Astrocyte of the hippocampus (primary cell): ENCODE measurements around the gene C3orf49.

Experiments
- DNase-seq: peaks from one replicate; pipeline ENCODE4 v3.0.0; 2011; ENCODE audit warnings: low read depth, low spot score

The C3orf49 gene

GRCh38 chr3:63851287-63851686, 32.2 kb downstream of the C3orf49 start:
- no peak for DNase-seq

DNA sequence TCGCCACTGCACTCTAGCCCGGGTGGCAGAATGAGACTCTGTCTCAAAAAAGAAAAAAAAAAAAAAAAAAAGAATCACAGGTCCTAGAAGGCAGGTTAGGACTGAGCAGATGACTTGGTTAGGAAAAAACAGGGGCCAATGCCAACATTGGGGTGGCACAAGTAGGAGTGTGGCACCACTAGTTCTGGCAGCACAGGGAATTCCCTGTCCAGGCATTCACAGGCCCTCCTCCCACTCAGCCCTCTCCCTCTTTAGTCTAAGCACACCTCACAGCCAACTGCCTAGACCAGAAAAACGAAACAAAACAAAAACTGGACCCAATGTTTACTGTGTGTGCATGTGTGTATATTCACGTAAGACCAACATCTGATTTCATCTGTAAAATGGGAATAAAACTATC, 34.0 kb downstream of the C3orf49 start:
- DNase-seq, result no peak

DNA sequence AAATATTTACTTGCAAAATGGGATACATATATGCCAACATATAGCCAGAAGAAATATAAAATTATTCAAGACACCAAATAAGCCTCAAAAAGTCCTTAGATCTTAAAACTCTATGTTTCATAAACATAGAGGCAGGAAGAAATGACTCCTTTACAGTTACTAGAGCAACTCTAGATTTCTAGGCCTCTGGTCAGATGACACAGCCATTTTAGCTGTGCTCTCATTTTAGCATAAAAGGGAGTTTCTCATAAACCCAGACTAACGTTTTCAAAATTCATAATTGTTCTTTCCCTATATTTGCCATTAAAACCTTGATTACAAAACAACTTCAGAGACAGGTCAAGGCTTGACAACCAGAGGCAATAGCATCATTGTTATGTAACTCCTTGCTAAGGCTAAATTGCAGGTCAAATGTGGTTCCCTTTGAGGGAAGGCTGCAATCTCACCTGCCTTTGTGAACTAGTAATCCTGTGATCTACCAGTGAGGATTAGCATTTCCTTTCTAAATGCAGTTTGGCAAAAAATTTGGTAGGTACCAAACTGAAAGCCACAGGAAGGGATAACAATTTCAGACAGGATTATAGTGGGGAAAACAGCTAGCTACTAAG, 36.3 kb downstream of the C3orf49 start:
- no peak for DNase-seq

DNA sequence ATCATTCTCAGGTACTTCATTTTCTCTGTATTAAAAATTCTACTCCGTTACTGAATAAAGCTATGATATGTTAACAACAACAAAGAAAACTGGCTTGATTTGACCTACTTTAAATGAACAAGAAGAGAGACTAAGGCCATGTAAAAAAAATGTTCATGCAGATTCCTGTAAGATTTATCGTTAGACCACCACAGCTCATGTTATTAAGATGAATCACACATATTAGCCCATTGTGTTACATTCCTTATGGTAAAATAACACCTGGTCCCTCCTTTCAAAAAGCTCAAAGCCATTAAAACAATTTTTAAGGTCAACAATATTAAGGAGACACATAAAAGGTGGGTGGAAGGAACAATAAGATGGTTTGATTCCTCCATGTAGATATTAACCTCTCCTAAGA, 38.2 kb downstream of the C3orf49 start:
- DNase-seq, result peak; percentile 53

- DNase-seq, result no peak
These were observed 41.7 kb downstream of the C3orf49 start for GRCh38 chr3:63860776-63861175.

DNA sequence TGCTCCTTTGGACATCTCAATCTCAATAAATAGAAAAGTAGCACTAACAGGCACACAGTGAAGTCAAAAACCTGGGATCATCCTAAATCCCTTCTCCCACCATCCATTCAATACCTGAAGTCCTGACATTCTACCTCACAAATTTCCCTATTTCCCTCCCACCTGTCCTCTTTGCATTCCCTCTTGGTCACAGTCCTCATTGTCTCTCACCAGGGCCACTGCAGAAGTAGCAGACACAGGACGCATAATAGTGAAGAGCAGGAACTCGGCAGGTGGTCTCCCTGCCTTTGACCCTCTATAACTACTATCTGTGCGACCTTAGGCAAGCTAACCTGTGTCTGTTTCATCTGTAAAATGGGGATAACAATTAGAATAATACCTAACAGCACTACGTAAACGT, 42.2 kb downstream of the C3orf49 start:
- DNase-seq, result no peak

DNA sequence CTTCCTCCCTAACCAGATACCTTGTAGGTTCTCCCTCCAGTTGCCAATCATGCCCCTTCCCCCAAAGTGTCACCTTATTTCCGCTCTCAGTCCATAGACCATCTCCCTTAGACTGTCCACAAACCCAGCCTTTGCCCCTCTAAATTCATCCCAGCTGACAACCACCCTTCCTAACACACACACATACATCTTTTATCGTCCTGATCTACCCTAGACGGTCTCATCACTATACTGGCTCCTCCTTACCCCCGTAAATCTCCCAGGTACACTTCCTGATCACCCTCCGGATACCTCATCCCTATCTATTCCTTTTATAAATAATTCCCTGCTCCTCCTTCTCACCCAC, 43.7 kb downstream of the C3orf49 start:
- no peak for DNase-seq

DNA sequence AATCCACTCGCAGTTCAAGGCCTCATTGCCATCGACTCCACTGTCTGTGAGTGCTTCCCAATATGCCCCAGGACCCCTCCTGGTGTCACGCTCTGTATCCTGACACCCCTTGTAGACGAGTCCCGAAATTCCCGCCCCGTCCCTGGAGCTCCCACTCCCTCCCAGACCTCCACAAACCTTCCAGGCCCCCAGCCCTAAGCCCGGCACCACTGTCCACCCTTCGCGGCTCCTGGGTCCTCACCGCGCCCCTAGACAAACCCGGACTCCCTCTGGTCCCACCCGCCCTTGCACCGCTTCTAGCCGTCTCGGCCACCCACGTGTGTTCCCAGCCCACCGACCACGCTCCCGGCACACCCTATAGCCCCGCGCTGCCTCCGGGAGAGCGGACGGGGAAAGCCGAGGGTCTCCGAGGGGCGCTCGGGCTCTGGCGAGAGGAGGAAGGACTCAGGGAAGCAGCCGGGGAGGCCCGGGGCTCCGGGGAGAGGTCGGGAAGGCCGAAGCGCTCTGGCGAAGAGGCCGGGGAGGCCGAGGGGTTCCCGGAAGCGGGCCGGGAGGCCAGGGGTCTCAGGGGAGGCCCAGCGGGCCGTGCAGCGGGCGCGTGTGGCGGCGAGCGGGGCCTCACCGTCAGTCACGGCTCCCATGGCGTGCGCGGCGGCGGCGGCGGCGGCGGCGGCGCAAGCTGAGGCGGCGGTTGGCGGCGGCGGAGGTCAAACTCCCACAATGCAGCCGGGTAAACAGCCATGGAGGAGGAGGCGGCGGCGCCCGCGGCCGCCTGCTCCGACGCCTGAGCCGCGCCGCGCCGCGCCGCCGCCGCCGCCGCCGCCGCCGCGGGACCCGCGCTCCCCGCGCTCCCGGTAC, 44.3 kb downstream of the C3orf49 start, which contains the start of the genes ATXN7 and THOC7:
Gene ATXN7, plus strand, starts transcription at position 718 of the 858 bp plus-strand sequence. CDS start 48,732 bp downstream, outside the sequence.
Gene THOC7, minus strand, starts transcription at position 656 of the 858 bp plus-strand sequence. Its CDS starts 15 bp downstream, at position 641.
- peak; percentile 89 for DNase-seq

- peak; percentile 54 for DNase-seq
These were observed 45.2 kb downstream of the C3orf49 start for GRCh38 chr3:63864008-63864964.

DNA sequence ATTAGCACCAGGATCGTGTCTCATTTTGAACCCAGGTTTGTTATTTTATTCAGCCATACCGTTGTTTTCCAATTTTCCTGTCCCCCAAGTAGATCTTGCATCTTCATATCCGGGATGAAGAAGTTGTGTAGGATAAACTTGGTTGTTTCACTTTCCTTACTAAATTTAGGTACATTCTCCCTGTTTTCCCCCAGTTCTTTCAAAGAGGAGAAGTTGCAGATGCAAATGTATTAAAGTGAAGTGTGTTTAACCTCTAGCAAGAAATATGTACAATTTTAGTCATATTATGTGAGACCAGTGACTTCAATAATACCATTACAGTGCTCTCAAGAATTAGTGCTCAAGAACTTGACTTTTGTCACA, 45.8 kb downstream of the C3orf49 start:
- DNase-seq, result no peak

- no peak for DNase-seq
These were observed 48.1 kb downstream of the C3orf49 start for GRCh38 chr3:63867225-63867624.

- no peak for DNase-seq
These were observed 51.0 kb downstream of the C3orf49 start for GRCh38 chr3:63869940-63870614.

GRCh38 chr3:63870615-63871005, 51.5 kb downstream of the C3orf49 start:
- no peak for DNase-seq

DNA sequence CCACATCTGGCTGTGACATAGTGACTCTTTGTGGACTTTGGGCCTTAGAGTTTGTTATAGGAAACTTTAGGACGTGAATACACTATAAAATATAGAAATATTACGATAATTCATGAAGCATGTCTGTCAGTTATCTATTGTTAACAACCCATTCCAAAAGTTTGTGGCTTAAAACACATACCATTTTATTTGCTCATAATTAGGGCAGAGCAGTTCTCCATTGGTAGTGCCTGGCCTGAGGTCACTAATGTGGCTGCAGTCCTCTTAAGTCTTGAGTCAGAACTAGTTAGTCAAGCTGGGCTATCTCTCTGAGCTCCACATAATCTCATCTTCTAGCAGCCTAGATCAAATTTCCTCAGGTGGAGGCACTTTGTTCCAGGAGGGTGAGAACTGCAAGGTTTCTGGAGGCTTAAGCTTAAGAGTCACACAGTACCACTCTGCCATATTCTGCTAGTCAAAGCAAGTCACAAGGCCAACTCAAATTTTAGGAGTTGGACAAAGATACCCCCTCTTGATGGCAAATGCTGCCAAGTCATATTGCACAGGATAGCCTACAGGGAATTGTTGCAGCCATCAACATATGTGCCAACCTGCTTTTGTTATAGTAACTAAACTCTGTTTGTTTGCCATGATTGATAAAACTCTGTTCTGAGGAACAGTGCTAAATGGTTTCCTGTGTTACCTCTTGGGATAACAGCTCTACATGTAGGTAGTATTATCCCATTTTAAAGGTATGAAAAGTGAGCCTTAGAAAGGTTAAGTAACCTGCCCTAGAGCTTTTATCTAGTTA, 53.2 kb downstream of the C3orf49 start:
- peak; percentile 56 for DNase-seq

- no peak for DNase-seq
These were observed 55.7 kb downstream of the C3orf49 start for GRCh38 chr3:63874769-63875168.

GRCh38 chr3:63875510-63875909, 56.4 kb downstream of the C3orf49 start:
- DNase-seq, result no peak

GRCh38 chr3:63876260-63876659, 57.2 kb downstream of the C3orf49 start:
- DNase-seq, result no peak

DNA sequence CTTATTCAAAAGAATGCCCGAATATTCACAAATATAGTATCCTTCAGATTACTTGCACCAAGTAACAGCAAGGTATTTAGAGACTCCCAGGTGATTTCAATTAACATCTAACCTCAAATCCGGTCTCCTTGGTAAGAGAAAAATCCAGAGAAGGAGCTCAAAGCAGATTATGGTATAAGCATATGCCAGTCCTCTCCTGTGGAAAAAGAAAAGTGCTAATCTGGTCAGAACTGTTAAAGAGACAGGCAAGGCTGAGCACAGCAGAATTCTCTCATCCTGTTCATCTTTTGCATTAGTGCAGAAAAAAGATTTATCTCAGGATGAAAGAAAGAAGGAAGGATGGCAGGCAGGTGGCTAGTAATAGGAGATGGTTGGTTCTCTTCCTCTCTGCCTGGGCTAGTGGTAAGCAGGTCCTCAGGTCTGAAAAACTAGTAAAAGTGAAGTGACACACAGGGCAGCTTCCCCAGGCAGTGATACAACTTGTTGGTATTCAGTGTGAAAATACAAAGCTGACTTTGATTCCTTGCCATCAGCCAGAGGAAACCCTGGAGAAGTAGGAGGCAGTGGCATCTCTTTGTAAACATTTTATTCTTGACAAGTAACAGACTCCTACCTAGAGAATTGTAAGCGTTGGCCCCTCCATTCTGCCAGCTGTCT, 58.8 kb downstream of the C3orf49 start:
- peak; percentile 66 for DNase-seq

DNA sequence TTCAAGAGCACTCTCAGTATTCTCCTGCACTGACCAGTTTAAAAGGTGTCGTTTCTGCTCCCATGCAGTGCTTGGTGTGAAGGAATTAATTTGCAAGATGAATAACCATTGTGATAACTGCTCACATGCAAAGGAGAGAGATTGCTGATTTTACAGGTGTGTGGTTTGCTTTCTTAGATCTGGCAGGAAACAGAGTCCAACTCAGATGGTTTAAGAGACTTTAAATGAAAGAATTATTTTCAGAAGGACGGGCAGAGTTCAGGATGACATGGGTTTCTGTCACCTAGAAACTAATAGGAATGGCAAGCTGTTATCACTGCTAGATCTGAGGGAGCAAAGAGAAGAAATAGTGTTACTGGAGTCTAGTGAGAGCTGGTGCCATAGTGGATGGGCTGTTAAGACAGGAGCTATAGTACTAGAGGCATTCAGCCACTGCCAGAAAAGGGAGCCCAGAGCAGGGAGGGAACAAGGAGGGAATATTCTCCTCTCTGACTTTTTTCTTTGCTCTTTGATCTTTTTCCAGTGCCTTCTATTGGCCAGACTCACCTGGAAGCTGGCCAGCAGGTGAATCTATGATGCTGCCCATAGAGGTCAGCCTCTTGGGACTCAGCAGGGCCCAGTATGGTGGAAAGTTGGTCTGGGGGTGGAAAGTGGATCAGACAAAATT, 59.4 kb downstream of the C3orf49 start:
- DNase-seq, result no peak

- no peak for DNase-seq
These were observed 61.6 kb downstream of the C3orf49 start for GRCh38 chr3:63880653-63881052.
